Stimulated activated CD4-positive, alpha-beta T cell treated with anti-CD3 and anti-CD28 coated beads, TNF-alpha, amount 100 ng/mL, for 4 hours (primary cell): ENCODE data around the gene TMEM132D.

ENCODE experiments used
- DNase-seq, 3 experiments: peaks; one replicate each; pipeline ENCODE4 v3.0.0-alpha.2; 2020; ENCODE audit warnings: low read depth in 3 of 3

Gene TMEM132D

DNA sequence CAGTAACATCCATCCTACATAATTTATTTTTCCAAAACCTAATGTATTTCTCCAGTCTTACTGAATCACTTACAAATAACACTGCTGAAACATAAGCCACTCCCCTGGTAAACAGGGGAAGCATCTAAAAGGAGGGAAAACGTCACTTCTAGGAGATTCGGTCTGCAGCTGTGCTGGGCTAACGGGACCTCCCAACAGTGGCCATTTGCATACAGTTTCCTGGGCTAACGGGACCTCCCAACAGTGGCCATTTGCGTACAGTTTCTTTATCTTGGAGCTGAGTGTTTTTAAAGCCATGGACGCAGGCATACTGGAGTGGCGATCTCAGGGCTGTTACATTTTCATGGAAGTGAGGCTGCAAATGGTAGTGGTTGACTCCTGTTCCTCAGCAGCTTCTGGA lies 242.9 kb downstream of the TMEM132D start:
- DNase-seq = no peak

GRCh38 chr12:129659961-129660622 lies 243.7 kb downstream of the TMEM132D start:
- DNase-seq = no peak

DNA sequence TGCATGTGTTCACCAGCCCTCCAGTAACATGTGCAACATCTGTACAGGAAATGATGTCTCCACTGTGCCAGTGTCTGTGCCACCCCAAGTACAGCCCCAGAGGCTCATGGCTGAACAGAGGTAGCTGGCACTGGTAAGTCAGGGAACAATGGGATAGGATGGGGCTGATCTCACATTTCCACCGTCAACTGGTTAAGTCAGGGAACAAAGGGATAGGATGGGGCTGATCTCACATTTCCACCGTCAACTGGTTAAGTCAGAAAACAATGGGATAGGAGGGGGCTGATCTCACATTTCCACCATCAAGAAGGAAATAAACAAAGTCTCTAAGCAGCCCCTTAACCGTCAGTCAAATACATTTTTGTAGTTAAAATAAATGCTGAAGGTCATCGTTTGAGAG lies 246.6 kb downstream of the TMEM132D start:
- no peak for DNase-seq

- DNase-seq = no peak
These were observed 251.9 kb downstream of the TMEM132D start for GRCh38 chr12:129651951-129652350.

- no peak for DNase-seq
These were observed 261.9 kb downstream of the TMEM132D start for GRCh38 chr12:129641926-129642325.

- DNase-seq = no peak
These were observed 268.7 kb downstream of the TMEM132D start for GRCh38 chr12:129635021-129635685.

DNA sequence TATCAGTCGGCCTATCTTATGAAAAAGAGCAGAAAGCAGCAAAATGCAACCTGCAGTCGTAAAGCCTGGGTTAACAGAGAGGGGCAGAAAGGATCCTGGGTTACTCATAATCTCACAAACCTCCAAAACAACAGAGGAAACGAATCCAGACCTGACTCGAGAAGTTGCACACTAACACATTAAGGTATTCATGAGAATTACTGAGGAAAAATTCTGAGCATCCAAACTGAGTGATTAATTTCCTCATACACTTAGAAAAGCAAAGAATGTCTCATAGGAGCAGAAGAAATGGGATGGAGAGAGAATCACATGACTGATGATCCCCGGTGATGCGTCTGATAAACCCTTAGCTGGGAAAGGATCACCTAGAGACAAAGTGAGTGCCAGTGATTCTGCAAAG lies 272.5 kb downstream of the TMEM132D start:
- no peak for DNase-seq

DNA sequence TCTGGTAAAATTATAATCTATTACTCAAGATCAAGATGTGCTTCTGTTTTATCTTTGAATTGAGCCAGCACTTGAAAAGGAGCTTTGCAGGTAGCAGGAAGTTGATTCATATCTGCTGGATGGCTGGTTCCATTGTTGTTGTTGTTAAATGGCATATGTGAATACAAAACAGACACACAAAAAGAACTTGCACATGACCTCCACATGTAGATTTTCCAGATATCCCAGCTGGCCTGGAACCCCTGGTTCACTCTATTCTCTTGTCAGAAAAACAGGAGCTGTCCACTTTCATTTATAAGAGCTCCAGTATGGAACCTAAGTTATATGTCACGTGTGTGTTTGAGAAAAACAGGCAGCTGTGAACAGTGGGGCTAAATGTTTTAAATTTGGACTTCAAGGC lies 273.9 kb downstream of the TMEM132D start:
- DNase-seq = no peak

DNA sequence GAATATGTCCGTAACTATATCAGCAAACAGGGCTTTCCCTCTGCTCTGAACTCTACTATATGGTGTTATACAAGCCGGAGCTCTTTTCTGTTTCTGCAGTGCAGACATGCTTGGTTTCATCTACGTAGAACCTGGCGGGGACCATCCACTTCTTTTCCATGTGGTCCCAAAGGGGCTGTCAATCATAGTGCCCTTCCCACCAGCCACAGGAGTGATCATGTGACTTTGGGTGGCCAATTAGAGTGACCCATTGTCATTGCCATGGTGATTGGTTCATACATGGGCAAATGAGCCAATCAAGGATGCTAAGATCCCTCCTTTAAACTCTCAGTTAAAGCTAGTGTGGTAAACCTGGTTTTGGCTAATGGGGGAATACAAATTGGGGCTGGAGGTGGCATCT lies 281.3 kb downstream of the TMEM132D start:
- DNase-seq = no peak

GRCh38 chr12:129619271-129619670 lies 284.6 kb downstream of the TMEM132D start:
- no peak for DNase-seq

GRCh38 chr12:129617849-129618248 lies 286.0 kb downstream of the TMEM132D start:
- no peak for DNase-seq

- DNase-seq = no peak
These were observed 288.8 kb downstream of the TMEM132D start for GRCh38 chr12:129615001-129615400.

DNA sequence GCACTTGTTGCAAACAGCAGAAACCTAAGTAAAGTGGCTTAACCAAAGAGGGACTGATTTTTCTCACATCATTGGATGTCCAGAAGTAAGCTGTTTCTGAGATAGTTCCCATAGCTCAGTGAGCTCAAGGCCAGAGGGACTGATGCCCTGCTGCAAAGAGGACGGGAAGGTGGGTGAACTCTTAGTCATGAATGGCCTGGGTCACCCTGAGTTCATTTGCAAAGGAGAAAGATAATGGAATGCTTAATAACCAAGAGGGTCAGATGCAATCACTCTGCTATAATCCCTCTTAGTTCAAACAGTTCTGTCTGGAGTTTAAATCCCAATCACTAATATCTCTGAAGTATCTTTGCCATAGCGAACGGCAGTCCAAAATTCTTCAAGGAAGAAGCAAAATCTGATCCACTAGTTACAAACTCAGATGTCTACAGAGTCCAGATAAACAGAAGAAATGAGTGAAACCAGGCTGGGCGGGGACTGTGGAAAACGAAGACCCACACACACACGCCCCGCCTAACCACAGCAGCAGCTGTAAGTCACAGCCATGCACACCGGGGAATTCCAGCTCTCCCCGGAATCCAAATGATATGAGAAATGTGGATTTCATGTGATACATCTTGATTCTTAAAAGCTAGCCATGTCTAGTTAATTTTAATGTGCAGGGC lies 289.5 kb downstream of the TMEM132D start:
- no peak for DNase-seq

- no peak for DNase-seq
These were observed 290.5 kb downstream of the TMEM132D start for GRCh38 chr12:129613314-129613713.

DNA sequence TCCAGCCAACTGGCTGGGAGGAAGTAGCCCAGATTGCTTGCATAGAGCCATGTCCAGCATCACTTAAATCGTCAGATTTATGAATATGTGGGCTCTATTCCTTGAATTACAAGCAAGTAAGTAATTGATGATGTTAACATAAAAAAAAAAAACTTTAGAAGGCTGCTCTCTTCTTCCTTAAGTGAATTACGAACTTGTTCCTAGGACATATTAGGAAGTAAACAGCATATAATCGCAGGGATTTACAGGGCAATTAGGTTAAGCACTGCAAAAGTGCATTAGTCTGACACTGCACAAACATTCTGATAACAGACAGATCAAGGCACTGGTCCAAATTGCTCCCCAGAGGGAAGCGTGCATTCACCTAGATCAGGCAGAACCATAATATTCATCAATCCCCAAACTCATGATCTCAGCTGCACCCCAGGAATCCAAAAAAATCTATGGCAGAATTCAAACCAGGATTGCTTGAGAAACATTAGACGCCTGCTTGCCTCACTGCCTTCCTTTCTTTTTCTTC lies 293.2 kb downstream of the TMEM132D start:
- DNase-seq = no peak

- DNase-seq = no peak
These were observed 296.1 kb downstream of the TMEM132D start for GRCh38 chr12:129607756-129608155.

DNA sequence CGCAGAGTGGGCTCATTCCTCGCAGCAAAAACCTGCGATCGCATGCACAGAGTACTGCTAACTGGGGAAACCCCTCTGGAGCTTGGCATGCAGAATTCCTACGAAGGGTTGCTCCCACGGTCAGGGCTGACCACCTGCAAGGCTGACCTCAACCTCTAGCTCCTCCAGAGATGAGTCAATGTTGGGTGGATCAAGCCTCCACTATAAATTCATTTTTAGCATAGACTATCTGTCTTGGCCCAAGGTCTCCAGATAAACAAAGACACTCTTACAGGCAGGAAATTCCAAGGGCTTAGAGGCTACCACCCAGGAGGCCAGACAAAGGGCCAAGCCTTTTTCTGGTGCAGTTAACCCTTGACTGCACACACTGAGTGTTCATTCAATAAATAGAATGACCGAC lies 296.5 kb downstream of the TMEM132D start:
- no peak for DNase-seq

GRCh38 chr12:129606239-129606638 lies 297.6 kb downstream of the TMEM132D start:
- DNase-seq = no peak

GRCh38 chr12:129605666-129606065 lies 298.2 kb downstream of the TMEM132D start:
- no peak for DNase-seq

DNA sequence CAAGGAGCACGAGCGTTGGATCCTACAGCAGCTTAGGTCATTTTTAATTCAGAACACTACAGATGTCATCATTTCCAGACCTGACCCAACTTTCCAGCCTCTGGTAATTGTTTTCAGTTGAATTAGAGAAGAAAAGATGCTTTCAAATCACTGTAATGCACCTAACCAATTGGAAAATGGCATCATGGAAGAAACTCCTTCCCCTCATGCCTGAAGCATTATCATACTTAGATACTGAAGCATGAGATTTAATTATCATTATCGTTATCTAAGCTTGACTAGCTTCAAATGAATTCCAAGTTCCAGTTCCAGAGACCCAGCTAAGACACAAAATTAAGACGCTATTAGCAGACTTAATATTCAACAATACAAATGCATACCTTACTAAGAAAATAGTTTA lies 299.3 kb downstream of the TMEM132D start:
- DNase-seq = no peak

GRCh38 chr12:129599406-129599805 lies 304.4 kb downstream of the TMEM132D start:
- no peak for DNase-seq

- no peak for DNase-seq
These were observed 309.7 kb downstream of the TMEM132D start for GRCh38 chr12:129594098-129594497.

GRCh38 chr12:129592449-129592848 lies 311.4 kb downstream of the TMEM132D start:
- DNase-seq = no peak
